ENCODE data around the gene ANGPTL8. TPM values are rescaled to one million over a fixed set of nuclear protein-coding genes. Genes with fewer than 3 reads are reported as not detected.

Gene ANGPTL8
- total RNA-seq, 6 experiments from 2014 or later: 56.7 to 287 (median 140) TPM

GRCh38 chr19:11244846-11245589 is 5.6 kb downstream of the ANGPTL8 start:
- Histone ChIP-seq H3K27ac (no peak overlapping the region), H3K36me3 (peaks cover 0 to 16% (median 4%) of the 10 kb centered on the region in 4 donors)
- WGBS (ENCODE audit: insufficient coverage, low coverage, low lambda C conversion rate, missing lambda C conversion rate): 16% methylated on average over 3 of the region's 5 CpGs

GRCh38 chr19:11246941-11247340 is 7.5 kb downstream of the ANGPTL8 start:
- WGBS (ENCODE audit: insufficient coverage, low coverage, low lambda C conversion rate, missing lambda C conversion rate): 67% methylated on average over 10 of the region's 11 CpGs
- TF ChIP-seq POLR2A (IDR thresholded peaks at IDR 0.05) (no peak), CTCF (IDR thresholded peaks at IDR 0.05) (no peak)
- Histone ChIP-seq H3K4me3 (no peak overlapping the region), H3K9me3 (no peaks in the 10 kb centered on the region), H3K27ac (no peak overlapping the region), H3K36me3 (peaks cover 0 to 7% (median 2%) of the 10 kb centered on the region in 4 donors), H3K4me1 (peaks cover 0 to 5% (median 0%) of the 10 kb centered on the region in 4 donors), H3K27me3 (no peaks in the 10 kb centered on the region)
- ATAC-seq: no peak
- no peak for DNase-seq
- intact Hi-C loops (cut with DNase I): no loop called here

More at GRCh38 chr19:11244846-11245589, 5.6 kb downstream of the ANGPTL8 start:
- intact Hi-C loops (cut with DNase I): no loop called here
- Histone ChIP-seq H3K27me3 (no peaks in the 10 kb centered on the region), H3K4me1 (peaks cover 0 to 5% (median 0%) of the 10 kb centered on the region in 4 donors), H3K9me3 (no peaks in the 10 kb centered on the region), H3K4me3 (no peak overlapping the region)
- ATAC-seq: no peak
- TF ChIP-seq POLR2A (IDR thresholded peaks at IDR 0.05): no peak
- no peak for DNase-seq

- no peaks in the 10 kb centered on the region for H3K9me3 ChIP-seq
- TF ChIP-seq CTCF (IDR thresholded peaks at IDR 0.05) (no peak), POLR2A (IDR thresholded peaks at IDR 0.05) (no peak)
- no peaks in the 10 kb centered on the region for H3K27me3 ChIP-seq
- peaks cover 0 to 5% (median 0%) of the 10 kb centered on the region in 4 donors for H3K4me1 ChIP-seq
- H3K36me3 ChIP-seq: peaks cover 0 to 5% (median 1%) of the 10 kb centered on the region in 4 donors
- ATAC-seq: peak in 2 of 4 donors; percentile 23 to 31
- WGBS (ENCODE audit: insufficient coverage, low coverage, low lambda C conversion rate, missing lambda C conversion rate): 60% methylated on average over 1 of the region's 10 CpGs
- H3K4me3 ChIP-seq: no peak overlapping the region
- peak overlapping the region in 2 of 3 donors; percentile 40 to 54 for H3K27ac ChIP-seq
- intact Hi-C loops (cut with DNase I): no loop called here
- peak in 2 of 3 donors; percentile 67 to 68 for DNase-seq
Observed at GRCh38 chr19:11247391-11247790, 8.0 kb downstream of the ANGPTL8 start.

DNA sequence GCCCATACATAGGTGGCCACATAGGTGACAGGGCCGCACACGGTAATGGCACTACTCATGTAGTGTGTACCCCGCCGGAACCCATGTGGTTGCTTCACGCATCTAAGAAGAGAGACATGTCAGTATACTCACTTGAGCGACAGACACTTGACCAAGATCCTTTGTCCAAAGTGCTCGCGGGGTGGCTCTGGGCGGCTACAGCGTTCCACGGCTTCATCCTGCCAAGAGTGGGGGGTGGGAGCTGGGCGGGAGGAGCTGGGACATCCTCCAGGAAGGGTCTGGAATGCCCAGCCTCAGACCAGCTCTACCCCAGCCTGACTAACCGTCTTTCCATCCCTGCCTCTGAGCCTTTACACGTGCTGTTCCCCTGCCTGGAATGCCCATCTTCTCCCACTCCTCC is 8.5 kb downstream of the ANGPTL8 start:
- no peak overlapping the region for H3K4me3 ChIP-seq
- ATAC-seq: no peak
- no peaks in the 10 kb centered on the region for H3K9me3 ChIP-seq
- H3K27ac ChIP-seq: peak overlapping the region in 2 of 3 donors; percentile 40 to 54
- no peak for DNase-seq
- intact Hi-C loops (cut with DNase I): no loop called here
- H3K27me3 ChIP-seq: no peaks in the 10 kb centered on the region
- 39% methylated on average over 4 of the region's 14 CpGs for WGBS (ENCODE audit: insufficient coverage, low coverage, low lambda C conversion rate, missing lambda C conversion rate)
- TF ChIP-seq POLR2A (IDR thresholded peaks at IDR 0.05): no peak
- H3K36me3 ChIP-seq: peaks cover 0 to 3% (median 0%) of the 10 kb centered on the region in 4 donors
- H3K4me1 ChIP-seq: peaks cover 0 to 5% (median 0%) of the 10 kb centered on the region in 4 donors

GRCh38 chr19:11248852-11249251 is 9.4 kb downstream of the ANGPTL8 start:
- Histone ChIP-seq H3K36me3 (peaks cover 0 to 3% (median 0%) of the 10 kb centered on the region in 4 donors), H3K4me3 (no peak overlapping the region), H3K27ac (no peak overlapping the region), H3K27me3 (no peaks in the 10 kb centered on the region), H3K4me1 (peaks cover 0 to 2% (median 0%) of the 10 kb centered on the region in 4 donors), H3K9me3 (no peaks in the 10 kb centered on the region)
- intact Hi-C loops (cut with DNase I): no loop called here
- TF ChIP-seq CTCF (IDR thresholded peaks at IDR 0.05) (no peak), POLR2A (IDR thresholded peaks at IDR 0.05) (no peak)
- ATAC-seq (no peak), DNase-seq (no peak)
- 93% methylated on average over 2 of the region's 2 CpGs for WGBS (ENCODE audit: insufficient coverage, low coverage, low lambda C conversion rate, missing lambda C conversion rate)
